SK-N-SH treated with all-trans-retinoic acid at 6 μM for 48 hours (cell line): Measurements from ENCODE around the gene GK.
"Not testable (repeated sequence)": the region's sequence is repeated elsewhere in the genome, so short reads cannot be mapped to it uniquely, and the experiment has no call there.

ENCODE experiments used
- ATAC-seq: fragments of 200-7000 bp; cut with Tn5 transposase; 3 replicates; pipeline ENCODE4 v1.9.1; 2020; ENCODE audit warnings: mild to moderate bottlenecking, moderate library complexity
- ARNTL ChIP-seq: fragments of 450-650 bp; formaldehyde crosslinking; IDR thresholded peaks from 2 replicates; pipeline ENCODE4 v1.5.0; 2020; ENCODE audit warnings: low read depth, mild to moderate bottlenecking, moderate library complexity, borderline replicate concordance
- ESRRG ChIP-seq: fragments of 250-450 bp; sonication (Bioruptor Pico); IDR thresholded peaks from 2 replicates; pipeline ENCODE4 v1.6.1; 2021; ENCODE audit warnings: mild to moderate bottlenecking
- GLIS3 ChIP-seq: fragments of 250-450 bp; sonication (Bioruptor Pico); IDR thresholded peaks from 2 replicates; pipeline ENCODE4 v1.5.0; 2020; ENCODE audit warnings: mild to moderate bottlenecking, moderate library complexity
- ISL1 ChIP-seq: fragments of 250-450 bp; sonication (Bioruptor Pico); IDR thresholded peaks from 2 replicates; pipeline ENCODE4 v2.1.2; 2022; ENCODE audit warnings: mild to moderate bottlenecking, moderate library complexity
- PPARA ChIP-seq: fragments of 250-450 bp; sonication (Bioruptor Pico); IDR thresholded peaks from 2 replicates; pipeline ENCODE4 v1.5.0; 2020; ENCODE audit warnings: mild to moderate bottlenecking, borderline replicate concordance
- TCF4 ChIP-seq: fragments of 250-450 bp; sonication (Bioruptor Pico); IDR thresholded peaks from 2 replicates; pipeline ENCODE4 v1.8.0; 2021; ENCODE audit warnings: mild to moderate bottlenecking, moderate library complexity, borderline replicate concordance
- ZC3H10 ChIP-seq: fragments of 250-450 bp; sonication (Bioruptor Pico); IDR thresholded peaks from 2 replicates; pipeline ENCODE4 v1.5.1; 2021; ENCODE audit warnings: mild to moderate bottlenecking, moderate library complexity
- ZFP3 ChIP-seq: fragments of 250-450 bp; sonication (Bioruptor Pico); IDR thresholded peaks from 2 replicates; pipeline ENCODE4 v1.5.0; 2020; ENCODE audit warnings: mild to moderate bottlenecking, moderate library complexity
- ZFP30 ChIP-seq: fragments of 450-650 bp; formaldehyde crosslinking; IDR thresholded peaks from 2 replicates; pipeline ENCODE4 v1.5.0; 2022; ENCODE audit warnings: mild to moderate bottlenecking, moderate library complexity
- ZNF70 ChIP-seq: fragments of 450-650 bp; formaldehyde crosslinking; IDR thresholded peaks from 2 replicates; pipeline ENCODE4 v1.5.0; 2020; ENCODE audit warnings: mild to moderate bottlenecking, moderate library complexity
- ZNF8 ChIP-seq: fragments of 450-650 bp; formaldehyde crosslinking; IDR thresholded peaks from 2 replicates; pipeline ENCODE4 v1.5.0; 2020; ENCODE audit warnings: mild to moderate bottlenecking, moderate library complexity
- TF ChIP-seq, protein P1 (sequence below): fragments of 250-450 bp; sonication (Bioruptor Pico); IDR thresholded peaks from 2 replicates; pipeline ENCODE4 v1.5.0; 2020; ENCODE audit warnings: mild to moderate bottlenecking, moderate library complexity
- TF ChIP-seq, protein P2 (sequence below): fragments of 250-450 bp; sonication (Bioruptor Pico); IDR thresholded peaks from 2 replicates; pipeline ENCODE4 v1.8.0; 2020; ENCODE audit warnings: mild to moderate bottlenecking, moderate library complexity, borderline replicate concordance
- TF ChIP-seq, protein P3 (sequence below): fragments of 250-450 bp; sonication (Bioruptor Pico); IDR thresholded peaks from 2 replicates; pipeline ENCODE4 v1.5.1; 2021; ENCODE audit warnings: mild to moderate bottlenecking, moderate library complexity
- TF ChIP-seq, protein P4 (sequence below): fragments of 250-450 bp; sonication (Bioruptor Pico); IDR thresholded peaks from 2 replicates; pipeline ENCODE4 v1.5.1; 2020; ENCODE audit warnings: low read depth, mild to moderate bottlenecking, moderate library complexity

Gene GK

DNA sequence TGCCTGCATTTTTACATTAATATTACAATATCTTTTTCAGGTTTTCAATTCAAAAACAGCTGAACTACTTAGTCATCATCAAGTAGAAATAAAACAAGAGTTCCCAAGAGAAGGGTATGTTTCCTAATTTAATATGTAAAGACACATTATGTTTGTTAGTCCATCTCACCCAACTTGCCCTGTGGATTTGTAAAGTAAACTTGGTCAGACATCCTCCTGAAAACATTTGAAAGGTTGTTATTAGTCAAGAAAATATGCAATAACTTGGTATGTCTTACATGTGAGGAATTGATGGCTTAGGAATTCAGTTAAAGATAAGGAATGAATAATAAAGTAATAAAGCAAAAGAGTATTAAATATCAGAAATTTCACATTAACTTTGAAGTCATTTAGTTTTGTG, 12.2 kb downstream of the GK start (continued):
- TF ChIP-seq, protein P1, sequence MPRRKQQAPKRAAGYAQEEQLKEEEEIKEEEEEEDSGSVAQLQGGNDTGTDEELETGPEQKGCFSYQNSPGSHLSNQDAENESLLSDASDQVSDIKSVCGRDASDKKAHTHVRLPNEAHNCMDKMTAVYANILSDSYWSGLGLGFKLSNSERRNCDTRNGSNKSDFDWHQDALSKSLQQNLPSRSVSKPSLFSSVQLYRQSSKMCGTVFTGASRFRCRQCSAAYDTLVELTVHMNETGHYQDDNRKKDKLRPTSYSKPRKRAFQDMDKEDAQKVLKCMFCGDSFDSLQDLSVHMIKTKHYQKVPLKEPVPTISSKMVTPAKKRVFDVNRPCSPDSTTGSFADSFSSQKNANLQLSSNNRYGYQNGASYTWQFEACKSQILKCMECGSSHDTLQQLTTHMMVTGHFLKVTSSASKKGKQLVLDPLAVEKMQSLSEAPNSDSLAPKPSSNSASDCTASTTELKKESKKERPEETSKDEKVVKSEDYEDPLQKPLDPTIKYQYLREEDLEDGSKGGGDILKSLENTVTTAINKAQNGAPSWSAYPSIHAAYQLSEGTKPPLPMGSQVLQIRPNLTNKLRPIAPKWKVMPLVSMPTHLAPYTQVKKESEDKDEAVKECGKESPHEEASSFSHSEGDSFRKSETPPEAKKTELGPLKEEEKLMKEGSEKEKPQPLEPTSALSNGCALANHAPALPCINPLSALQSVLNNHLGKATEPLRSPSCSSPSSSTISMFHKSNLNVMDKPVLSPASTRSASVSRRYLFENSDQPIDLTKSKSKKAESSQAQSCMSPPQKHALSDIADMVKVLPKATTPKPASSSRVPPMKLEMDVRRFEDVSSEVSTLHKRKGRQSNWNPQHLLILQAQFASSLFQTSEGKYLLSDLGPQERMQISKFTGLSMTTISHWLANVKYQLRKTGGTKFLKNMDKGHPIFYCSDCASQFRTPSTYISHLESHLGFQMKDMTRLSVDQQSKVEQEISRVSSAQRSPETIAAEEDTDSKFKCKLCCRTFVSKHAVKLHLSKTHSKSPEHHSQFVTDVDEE (CRISPR knock-in tag): no peak
- TF ChIP-seq ZFP3: no peak
- TF ChIP-seq ZNF8 (CRISPR knock-in tag): no peak
- TF ChIP-seq ZNF70 (CRISPR knock-in tag): no peak
- no peak for TF ChIP-seq PPARA
- TF ChIP-seq ARNTL: no peak
- TF ChIP-seq ISL1 (CRISPR knock-in tag): no peak
- TF ChIP-seq, all 23 proteins: peak for 0

DNA sequence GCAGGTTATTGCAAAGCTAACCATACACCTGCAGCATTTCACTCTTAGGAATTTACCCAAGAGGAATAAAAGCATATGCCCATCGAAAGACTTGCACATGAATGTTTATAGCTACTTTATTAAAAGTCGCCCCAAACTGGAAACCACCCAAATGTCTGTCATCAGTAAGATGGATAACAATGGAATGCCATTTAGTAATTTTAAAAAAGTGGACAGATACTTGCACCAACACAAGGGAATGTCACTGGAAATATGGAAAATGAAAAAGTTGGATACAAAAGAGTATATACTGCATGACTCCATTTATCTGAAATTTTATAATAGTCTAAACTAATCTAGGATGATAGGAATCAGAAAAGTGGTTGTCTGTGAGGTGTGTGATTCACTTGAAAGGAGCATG, 12.9 kb downstream of the GK start:
- no peak for ATAC-seq
- TF ChIP-seq, protein P2, sequence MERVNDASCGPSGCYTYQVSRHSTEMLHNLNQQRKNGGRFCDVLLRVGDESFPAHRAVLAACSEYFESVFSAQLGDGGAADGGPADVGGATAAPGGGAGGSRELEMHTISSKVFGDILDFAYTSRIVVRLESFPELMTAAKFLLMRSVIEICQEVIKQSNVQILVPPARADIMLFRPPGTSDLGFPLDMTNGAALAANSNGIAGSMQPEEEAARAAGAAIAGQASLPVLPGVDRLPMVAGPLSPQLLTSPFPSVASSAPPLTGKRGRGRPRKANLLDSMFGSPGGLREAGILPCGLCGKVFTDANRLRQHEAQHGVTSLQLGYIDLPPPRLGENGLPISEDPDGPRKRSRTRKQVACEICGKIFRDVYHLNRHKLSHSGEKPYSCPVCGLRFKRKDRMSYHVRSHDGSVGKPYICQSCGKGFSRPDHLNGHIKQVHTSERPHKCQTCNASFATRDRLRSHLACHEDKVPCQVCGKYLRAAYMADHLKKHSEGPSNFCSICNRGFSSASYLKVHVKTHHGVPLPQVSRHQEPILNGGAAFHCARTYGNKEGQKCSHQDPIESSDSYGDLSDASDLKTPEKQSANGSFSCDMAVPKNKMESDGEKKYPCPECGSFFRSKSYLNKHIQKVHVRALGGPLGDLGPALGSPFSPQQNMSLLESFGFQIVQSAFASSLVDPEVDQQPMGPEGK (CRISPR knock-in tag): no peak
- TF ChIP-seq ISL1 (CRISPR knock-in tag) (peak; percentile 54), ZNF8 (CRISPR knock-in tag) (no peak), ESRRG (CRISPR knock-in tag) (no peak), GLIS3 (CRISPR knock-in tag) (no peak)
- TF ChIP-seq, protein P3, sequence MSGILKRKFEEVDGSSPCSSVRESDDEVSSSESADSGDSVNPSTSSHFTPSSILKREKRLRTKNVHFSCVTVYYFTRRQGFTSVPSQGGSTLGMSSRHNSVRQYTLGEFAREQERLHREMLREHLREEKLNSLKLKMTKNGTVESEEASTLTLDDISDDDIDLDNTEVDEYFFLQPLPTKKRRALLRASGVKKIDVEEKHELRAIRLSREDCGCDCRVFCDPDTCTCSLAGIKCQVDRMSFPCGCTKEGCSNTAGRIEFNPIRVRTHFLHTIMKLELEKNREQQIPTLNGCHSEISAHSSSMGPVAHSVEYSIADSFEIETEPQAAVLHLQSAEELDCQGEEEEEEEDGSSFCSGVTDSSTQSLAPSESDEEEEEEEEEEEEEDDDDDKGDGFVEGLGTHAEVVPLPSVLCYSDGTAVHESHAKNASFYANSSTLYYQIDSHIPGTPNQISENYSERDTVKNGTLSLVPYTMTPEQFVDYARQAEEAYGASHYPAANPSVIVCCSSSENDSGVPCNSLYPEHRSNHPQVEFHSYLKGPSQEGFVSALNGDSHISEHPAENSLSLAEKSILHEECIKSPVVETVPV (CRISPR knock-in tag): no peak
- TF ChIP-seq, protein P4, sequence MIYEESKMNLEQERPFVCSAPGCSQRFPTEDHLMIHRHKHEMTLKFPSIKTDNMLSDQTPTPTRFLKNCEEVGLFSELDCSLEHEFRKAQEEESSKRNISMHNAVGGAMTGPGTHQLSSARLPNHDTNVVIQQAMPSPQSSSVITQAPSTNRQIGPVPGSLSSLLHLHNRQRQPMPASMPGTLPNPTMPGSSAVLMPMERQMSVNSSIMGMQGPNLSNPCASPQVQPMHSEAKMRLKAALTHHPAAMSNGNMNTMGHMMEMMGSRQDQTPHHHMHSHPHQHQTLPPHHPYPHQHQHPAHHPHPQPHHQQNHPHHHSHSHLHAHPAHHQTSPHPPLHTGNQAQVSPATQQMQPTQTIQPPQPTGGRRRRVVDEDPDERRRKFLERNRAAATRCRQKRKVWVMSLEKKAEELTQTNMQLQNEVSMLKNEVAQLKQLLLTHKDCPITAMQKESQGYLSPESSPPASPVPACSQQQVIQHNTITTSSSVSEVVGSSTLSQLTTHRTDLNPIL (CRISPR knock-in tag): no peak

DNA sequence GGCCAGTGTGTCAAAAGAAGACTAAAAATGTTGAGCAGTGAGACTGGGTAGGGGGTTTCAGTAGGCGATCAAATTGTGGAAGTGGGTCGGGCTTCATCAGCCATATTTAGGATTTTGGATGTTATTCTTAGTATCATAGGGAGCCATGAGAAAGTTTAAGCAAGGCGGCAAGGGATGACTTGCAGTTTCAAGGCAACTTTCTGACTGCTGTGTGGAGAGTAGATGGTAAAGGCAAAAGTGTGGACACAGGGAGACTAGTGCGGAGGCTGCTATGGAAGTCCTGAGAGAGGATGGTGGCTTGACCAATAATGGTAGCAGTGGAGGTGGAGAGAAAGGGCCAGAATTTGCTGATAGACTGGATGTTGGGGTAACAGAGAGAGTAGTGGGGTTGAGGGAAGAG, 15.4 kb downstream of the GK start:
- no peak for TF ChIP-seq ISL1 (CRISPR knock-in tag)
- TF ChIP-seq, protein P1 (CRISPR knock-in tag): no peak
- no peak for TF ChIP-seq ZFP3
- TF ChIP-seq ZFP30: no peak
- TF ChIP-seq ZC3H10 (CRISPR knock-in tag): no peak
- no peak for TF ChIP-seq ZNF70 (CRISPR knock-in tag)
- TF ChIP-seq, protein P4 (CRISPR knock-in tag): no peak
- no peak for TF ChIP-seq TCF4
- no peak for ATAC-seq

DNA sequence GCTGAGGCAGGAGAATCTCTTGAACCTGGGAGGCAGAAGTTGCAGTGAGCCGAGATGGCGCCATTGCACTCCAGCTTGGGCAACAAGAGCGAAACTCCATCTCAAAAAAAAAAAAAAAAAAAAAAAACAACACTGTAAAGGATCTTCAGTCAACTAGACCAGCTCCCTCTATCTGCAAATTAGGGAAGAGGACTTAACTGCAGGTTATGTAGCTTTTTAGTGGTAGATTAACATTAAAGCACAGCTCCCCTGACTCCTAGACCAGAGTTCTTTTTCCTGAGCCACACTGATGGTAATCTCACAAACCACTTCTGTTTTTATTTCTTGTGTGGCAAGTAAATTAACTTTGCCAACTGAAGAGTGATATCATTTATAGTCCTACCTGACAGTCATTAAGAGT, 18.0 kb downstream of the GK start:
- ATAC-seq: not testable (repeated sequence)
